NAMALWA (cell line): ENCODE measurements around the gene SIK1.
"Not testable (repeated sequence)": the region's sequence is repeated elsewhere in the genome, so short reads cannot be mapped to it uniquely, and the experiment has no call there.

Experiments
- DNase-seq: peaks from one replicate; pipeline ENCODE4 v3.0.0-alpha.2; 2015; ENCODE audit warnings: low spot score

Gene SIK1

DNA sequence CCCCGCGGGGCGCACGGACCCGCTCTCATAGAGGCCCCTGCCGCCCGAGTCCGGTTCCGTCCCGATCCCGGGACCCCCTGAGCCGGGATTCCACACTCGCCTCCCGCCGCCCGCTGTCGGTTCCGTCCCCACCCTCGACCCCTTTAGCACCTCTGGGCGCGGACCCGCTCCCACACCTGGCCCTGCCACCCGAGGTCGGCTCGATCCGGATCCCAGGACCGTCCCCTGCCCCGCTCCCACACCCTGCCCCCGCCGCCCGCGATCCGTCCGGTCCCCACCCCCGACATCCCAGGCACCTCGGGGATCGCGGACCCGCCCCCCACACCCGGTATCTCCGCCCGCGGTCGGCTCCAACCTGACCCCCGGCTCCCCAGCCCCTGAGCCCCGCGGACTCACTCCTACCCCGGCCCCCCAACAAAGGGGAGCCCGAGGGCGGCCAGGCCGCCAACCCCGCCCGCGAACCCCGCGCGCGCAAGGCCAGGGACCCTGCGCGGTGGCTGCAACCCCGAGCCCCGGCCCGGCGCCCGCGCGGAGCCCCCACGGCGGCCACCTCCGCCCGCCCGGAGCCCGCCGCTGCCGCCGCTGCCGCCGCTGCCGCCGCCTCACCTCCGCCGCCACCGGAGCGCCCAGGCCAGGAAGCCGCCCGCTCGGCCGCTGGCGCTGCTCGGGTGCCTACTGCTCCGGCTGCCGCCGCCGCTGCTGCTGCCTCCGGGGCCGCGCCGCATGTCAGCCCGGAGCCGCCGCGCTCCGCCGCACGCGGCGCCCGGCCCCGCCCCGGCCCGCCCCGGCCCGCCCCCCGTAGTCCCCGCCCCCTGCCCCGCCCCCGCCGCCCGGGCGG, at the start of gene SIK1:
Gene SIK1, minus strand, starts transcription at position 728 of the 838 bp plus-strand sequence. CDS start 953 bp downstream, outside the sequence.
- not testable (repeated sequence) for DNase-seq

DNA sequence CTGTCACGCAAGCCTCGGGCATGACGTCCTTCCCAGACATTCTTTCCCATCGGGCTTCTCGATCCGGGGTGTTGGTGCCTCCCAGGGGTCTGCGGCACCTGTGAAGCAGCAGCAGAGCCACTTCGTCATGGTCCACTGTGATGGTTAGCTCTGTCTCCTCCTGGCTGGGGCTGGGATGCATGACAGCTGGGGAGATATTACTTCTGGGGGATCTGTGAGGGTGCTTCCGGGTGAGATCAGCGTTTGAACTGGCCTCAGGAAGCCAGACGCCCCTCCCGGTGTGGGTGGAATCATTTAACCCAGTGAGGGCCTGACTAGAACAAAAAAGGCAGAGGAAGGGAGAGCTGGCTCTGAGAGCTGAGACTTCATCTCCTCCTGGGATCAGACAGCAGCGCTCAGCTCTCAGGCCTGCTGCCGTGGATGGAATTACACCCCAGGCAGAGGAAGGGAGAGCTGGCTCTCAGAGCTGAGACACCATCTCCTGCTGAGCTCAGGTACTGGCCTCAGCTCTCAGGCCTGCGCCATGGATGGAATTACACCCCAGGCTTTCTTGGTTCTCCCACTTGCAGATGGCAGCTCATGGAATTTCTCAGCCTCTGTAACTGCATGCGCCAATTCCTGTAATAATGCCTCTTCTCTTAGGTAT, 44.8 kb upstream of the SIK1 start:
- not testable (repeated sequence) for DNase-seq

DNA sequence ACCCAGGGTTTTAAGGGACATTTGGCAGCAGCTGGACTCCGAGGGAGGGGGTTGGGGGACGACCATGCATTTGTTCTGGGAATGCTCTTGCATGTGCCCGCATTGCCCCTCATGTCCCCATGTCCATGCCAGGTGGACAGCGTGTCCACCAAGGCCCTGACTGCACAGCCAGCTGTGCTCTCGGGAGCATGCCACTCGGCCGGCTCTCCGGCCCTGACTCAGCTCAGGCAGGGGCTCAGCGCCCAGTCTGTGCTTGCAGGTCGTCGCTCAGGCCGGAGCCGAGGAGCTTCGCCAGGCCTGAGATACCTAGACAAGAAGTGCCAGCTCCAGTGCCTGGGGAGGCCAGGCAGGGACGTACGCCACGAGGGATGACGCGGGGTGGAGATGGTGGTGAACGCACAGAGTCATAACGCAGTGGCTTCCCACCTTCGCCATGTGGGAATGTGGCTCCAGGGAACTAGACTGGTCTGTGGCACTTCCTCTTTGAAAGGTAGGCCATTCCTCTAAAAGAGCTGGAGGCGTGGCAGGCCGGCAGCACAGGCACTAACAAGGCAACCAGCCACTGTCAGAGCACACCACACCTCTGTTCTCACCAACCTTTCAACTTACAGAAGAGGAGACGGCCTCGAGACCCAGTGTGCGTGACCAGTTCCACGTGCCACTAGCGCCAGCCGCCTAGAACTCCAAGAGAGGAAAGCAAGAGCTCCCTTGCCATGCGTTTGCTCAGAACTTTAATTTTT, 43.0 kb upstream of the SIK1 start:
- DNase-seq, result not testable (repeated sequence)

DNA sequence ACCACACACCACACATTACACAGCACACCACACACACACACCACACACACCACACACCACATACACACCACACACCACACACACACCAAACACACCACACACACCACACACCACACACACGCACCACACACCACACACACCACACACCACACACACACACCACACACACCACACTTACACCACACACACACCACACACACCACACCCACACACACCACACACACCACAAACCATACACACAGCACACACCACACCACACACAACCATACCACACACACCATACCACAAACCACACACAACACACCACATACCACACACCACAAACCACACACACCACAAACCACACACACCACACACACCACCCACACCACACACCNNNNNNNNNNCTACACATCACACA, 40.9 kb upstream of the SIK1 start:
- DNase-seq, result no peak

DNA sequence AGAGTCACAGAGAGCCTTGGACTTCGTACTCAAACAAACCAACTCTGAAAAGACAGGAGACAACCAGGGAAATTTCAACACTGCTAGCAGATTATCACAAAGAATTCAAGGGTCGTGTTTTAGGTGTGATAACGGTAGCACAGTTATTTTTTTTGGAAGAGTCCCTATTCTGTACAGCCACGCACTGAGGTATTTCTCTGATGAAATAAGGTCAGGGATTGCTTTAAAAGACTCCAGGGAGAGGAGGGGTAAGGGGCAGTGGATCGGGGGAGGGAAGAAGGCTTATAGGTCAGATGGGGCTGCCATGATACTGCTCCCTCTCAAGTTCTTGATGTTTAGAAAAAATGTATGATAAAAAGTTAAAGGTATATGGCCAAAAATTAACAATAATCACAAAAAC, 38.2 kb upstream of the SIK1 start:
- DNase-seq, result not testable (repeated sequence)

DNA sequence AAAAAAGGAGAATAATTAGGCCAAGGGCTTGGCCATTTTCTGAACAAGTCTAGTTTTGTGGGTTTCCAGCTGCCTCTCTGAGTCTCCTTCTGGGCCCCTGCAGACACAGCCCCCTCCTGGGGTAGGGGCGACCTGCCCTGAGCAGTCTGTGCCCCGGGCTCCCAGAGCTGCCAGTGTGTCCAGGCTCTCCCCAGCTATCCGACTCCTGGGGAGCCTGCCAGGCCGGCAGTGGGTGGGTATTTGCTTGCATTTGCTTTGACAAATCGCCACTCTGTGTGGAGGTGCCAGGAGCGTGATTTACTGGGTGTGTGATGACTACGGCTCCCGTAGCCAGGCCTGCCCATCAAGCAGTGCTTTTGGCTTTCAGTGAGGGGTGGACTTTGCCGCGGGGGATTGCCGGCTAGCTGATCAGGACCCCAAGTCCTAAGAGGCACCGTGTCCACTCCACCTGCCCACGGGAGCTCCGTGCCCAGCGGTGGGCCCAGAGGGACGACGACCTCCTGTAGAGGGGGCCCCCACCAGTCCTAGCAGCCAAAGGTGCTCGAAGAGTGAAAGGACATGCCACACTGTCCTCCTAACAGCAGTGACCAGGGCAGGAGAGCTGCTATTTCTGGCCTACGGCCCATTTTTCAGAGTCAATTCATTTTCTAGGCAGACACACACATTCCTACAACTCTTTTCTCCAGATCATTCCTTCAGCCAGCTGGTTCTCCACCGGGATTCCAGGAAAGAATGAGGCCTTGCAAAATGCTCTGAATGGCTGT, 36.7 kb upstream of the SIK1 start:
- not testable (repeated sequence) for DNase-seq

DNA sequence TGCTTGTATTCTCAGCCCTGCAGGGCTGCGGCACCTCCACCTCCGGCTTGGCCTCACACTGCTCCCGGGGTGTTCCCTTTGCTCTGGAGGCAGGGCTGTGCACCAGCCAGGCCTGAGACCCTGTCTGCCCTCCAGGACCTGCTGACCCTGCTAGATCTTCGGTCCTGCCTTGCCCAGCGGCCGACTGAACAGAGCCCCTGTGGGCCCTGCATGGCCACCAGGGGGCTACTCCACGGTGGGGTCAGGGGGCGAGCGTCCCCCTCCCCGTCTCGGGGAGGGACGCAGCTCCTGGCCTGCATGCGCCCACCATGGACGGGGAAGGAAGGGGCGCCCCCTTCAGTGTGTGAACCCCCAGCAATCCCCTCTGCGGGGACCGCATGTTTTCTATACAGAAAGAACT, 36.0 kb upstream of the SIK1 start:
- DNase-seq, result not testable (repeated sequence)

DNA sequence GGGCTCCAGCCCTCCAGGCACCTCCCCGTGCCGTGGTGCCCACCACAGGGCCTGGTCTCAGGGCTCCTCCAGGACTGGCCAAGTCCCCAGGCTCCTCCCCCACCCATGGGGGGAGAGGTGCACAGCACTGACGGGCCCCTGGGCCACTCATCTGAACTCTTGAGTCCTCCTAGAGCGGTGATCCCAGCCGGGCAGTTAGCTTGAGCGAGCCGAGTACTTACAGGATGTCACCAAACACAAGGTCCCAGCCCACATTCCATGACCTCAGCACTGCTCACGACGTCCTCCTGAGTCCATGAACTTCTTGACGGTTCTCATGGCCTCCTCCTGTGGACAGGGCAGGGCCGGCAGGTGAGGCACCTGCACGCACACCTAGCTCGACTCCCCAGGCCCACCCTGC, 33.5 kb upstream of the SIK1 start:
- not testable (repeated sequence) for DNase-seq

DNA sequence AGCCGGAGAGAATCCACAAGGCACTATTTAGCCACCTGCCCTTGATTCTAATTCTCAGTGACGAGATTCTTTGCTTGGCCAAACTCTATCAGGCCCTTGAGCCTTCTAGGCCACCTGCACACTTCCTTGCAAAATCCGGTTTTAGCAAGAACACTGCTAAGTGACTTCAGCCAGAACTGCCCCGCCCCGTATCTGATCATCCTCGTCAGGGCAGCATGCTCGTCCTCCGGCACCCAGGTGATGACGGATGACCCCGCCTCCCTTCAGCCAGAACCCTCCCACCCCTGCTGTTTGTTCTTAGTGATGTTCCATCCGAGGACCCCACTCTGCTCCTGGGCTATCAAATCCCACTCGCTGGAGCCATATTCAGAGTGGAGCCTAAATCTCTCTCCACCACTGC, 32.1 kb upstream of the SIK1 start:
- DNase-seq, result not testable (repeated sequence)

DNA sequence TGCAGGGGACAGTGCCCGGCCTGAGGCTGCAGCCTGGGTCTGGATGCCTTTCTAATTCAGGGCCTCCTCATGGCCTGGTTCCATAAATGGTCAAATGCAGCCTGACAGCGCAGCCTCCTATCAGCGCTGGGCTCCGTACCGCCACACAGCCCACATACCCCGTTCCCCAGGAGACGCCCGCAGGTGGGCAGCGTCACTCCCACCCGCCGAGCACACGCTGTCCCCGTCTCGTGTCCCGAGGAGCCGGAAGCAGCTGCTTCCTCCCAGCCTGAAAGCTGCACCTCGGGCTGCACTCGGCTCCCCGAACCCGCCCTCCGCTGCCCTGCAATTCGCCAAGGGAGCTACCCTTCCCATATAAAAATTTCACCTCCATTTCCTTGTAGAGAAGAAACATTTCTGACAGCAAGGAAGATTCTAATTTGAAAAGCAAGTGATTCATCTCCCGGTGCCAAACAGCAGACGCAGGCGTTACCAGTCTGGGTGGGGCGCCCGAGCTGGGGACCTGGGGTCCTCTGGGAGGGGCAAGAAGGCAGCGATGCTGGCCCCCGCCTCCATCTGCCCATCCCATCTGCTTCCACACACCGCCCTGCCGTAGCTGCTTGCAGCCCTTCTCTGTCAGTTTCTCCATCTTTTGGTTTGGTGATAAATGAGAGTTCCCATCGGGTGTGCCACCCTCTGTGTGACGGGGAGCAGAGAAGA, 29.8 kb upstream of the SIK1 start:
- not testable (repeated sequence) for DNase-seq

DNA sequence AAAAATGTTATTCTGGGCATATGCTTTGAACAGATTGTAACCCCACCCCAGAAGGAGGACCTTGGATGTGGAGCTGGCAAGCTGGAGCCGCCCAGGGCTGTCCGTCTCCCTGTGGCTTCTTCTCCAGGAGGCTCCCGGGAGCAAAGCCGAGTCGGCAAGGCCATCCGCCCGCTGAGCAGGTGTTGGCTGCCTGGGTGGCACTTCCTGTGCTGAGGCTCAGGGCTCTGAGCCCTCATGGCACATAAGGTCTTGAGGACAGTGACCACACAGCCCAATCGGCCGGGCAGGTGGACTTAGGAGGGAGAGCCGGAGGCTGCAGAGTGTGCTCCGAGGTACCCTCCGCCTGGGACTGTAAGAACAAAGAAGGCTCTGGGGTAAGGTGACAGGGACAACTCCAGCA, 28.8 kb upstream of the SIK1 start:
- DNase-seq, result not testable (repeated sequence)

DNA sequence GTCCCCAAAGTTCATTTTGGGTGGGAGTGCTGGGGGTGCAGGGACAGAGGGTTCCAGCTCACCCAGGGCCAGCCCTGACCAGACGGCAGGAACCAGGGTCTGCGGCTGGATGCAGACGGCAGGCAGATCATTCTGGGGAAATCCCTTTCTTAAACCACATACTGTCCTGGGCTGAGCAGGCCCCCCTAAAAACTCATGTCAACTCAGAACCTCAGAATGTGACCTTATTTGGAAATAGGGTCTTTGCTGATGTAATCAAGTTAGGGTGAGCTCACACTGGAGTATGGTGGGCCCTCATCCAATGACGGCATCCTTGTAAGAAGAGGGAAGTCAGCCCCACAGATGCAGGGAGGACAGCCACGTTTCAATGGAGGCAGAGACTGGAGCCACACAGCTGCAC, 27.2 kb upstream of the SIK1 start:
- not testable (repeated sequence) for DNase-seq

DNA sequence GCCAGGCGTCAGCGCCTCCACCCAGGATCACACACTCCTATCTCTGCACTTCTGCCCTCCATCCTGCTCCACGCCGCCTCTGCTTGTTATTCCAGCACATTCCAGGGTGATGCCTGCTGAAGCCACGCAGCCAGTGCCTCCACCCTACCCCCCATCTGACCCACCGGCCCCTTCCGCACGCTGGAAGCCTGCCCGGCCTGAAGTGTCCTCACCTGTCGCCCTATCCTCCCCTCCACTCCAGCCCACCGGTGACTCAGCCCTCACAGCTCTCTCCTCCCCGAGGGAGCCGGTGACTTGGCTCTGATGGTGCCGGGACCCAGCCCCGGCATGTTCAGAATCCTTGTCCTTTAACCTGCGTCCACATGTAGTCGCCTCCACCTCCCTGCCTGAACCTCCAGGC, 24.9 kb upstream of the SIK1 start:
- not testable (repeated sequence) for DNase-seq

DNA sequence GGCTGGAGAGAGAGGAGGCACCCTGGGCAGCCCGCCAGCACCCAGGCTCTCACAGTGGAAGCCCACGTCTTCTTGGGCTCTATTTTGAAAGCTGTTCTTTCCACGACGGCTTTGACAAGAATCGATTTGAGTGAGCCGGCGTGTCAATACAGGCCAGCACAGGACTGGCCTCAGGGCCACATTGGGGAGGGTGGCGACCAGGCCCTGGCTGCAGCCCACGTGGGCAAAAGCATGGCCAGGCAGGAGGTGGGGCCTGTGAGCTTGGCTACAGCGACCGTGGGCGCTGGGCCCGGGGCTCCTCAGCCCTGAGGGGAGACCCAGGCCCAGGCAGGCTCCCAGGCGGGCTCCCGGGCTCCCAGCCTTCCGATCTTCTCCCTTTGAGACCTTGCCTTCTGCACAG, 23.4 kb upstream of the SIK1 start:
- DNase-seq, result not testable (repeated sequence)

DNA sequence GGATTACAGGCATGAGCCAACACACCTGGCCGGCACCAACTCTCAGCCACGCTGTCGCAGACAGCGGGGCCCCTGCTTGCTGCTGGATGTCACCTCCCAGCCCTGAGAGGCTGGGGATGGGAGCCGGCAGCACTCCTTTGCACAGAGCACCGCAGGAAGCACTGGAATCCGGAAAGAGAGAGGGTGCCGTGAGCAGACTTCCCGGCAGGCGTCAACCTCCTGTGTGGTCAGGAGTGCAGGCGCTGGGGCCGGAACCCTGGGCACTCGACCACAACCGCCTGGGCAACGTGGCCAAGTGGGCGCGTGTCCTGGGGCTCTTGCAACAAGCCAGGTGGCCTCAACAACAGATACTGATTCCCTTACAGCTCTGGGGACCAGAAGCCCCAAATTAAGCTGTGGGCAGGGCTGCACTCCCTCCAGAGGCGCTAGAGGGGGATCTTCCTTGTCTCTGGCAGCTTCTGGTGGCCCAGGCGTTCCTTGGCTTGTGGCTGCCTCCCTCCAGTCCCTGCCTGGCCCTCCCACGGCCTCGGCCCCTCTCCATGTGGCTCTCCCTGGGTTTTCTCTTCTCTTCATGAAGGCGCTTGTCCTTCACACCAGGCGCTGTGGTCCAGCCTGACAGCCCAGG, 20.5 kb upstream of the SIK1 start:
- DNase-seq, result not testable (repeated sequence)

DNA sequence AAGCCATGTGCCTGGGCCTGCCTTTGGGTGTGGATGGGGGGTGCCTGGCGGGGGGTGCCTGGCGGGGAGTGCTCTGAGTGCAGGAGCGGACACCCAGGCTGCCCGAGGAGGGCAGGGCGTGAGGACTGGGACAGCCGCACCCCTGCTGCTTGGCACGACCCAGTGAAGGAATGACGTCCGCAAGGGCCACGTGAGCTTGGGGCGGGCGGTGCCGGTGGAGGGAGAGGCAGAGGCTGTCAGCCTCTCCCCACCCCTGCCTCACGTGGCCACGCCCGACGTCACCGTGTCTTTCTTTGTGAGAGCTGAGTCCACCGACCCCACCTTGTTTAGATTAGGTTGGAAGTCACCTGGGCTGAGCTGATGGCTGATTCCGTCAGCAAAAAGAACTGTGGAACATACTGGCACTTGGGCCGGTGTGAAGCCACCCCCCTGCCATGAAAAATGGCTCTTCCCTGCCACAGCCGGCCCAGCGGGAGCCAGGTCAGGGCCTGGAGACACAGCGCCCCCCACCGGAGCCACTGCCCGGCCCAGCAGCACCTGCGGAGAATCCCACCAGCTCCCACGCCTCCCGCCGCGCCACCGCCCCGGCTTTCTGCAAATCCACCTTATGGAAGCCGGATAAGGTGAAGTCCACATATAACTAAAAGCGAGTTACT, 19.5 kb upstream of the SIK1 start:
- not testable (repeated sequence) for DNase-seq

DNA sequence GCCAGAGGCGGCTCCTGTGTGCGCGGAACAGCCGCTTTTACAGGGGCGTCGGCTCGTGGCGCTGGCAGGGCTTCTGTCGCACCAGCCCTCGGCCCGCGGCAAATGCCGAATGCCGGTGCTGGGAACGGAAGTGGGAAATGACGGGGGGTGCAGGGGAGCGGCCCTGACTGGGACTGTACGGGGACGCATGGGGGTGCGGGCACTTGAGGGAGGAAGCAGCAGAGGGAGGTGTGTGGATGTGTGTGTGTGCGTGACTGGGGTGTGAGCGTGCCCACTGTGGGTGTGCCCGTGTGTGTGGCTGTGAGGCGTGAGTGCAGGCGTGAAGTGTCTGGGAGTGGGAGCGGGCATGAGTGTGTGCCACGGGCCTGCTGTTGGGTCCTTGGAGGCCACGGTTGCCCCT, 17.6 kb upstream of the SIK1 start:
- not testable (repeated sequence) for DNase-seq

DNA sequence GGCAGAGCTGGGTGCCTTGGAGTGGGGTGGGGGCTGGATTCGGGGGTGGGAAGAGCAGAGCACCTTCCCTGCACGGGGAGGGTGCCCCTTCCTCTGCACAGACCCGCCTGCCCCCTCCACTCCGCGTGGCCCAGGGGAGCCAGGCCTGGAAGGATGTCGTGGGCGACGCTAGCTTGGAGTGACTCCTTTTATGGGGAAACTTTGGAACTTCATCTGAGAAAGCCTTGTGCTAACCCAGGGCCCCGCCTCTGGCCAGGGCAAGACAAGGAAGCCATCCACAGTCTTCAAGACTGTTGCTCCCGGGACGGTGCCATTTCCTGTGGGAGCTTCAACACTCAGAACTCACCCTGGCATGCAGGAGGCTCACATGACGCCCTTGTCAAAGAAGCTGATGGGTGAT, 15.6 kb upstream of the SIK1 start:
- not testable (repeated sequence) for DNase-seq

DNA sequence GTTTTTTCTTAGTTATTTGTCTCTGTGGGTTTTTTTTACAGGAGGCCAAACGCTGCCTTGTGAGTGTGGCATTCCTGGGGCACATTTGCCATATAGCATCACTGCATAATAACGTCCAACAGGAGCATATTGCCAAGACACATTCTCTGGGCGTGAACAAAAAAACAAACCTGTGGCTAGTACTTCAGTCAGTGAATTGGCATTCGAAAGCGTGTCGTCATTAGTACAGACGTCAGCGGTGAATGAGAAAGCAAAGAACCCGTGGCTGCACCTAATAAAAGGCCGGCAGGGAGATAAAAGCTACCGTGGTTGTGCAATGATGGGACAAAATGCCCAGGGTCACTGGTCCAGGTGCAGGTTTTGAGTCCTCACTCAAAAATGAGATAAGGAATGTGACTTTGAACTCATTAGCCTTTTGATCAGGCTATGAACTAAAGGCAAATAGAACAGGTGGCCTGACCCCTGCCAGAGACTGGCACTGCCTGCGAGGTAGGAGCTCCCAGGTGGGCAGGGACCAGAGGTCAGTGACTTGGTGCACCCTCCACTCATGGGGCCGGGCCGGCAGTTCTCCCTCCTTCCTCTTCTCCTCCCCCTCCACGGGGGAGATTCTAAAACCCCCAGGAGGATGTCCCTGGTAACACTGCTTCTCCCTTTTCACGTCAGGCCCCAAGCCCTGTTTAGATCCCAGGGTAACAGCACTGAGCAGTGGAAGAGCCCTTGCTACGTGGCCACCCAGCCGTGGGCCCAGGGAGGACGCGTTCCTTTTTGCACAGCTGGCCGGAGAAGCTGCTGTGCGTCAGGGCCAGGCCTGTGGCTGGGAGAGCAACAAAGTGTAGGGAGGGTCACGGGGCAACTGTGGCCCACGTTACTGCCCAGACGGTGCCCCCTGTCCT, 14.2 kb upstream of the SIK1 start:
- DNase-seq, result not testable (repeated sequence)
